Islet precursor cell (in vitro differentiated cells): ENCODE data around the gene EPGN.

Source experiments
- DNase-seq: peaks from one replicate; pipeline ENCODE4 v3.0.0-alpha.2; 2018

The EPGN gene, protein sequence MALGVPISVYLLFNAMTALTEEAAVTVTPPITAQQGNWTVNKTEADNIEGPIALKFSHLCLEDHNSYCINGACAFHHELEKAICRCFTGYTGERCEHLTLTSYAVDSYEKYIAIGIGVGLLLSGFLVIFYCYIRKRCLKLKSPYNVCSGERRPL

DNA sequence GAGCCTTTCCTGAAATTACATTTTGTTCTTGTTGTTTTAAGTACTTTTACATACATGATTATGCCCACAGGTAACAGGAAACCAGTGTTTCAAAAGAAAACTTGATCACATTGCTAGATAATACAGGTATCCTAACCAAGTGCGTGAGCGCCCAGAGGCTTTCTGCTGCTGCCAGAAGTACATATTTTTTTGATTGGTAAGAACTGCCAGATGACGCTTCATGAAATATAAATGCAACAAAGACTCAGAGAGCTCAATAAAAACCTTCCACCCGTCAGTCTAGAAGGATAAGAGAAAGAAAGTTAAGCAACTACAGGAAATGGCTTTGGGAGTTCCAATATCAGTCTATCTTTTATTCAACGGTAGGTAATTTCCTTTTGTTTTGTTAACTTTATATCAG, at the start of gene EPGN:
TSS of gene EPGN (plus strand) at position 256 of the 400 bp plus-strand sequence. CDS start at position 320, 64 bp downstream.
- DNase-seq, result no peak

DNA sequence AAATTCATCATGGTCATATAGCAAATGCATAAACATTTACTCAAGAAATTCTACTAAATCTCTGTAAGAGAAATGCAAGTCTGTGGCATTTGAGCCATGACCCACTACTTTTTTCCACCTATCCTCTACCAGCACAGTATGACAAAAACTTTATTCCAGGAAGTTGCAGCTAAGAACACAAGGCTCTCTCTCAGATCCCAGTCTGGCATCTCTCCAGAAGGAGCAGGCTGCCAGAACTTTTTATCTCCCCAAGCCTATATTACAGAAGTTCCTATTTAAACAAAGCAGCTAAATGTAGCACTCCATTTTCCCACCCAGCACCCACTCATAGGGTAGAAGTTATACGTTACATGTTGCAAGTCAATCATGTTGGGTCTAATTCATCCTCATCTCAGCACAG, 49.3 kb upstream of the EPGN start:
- no peak for DNase-seq

DNA sequence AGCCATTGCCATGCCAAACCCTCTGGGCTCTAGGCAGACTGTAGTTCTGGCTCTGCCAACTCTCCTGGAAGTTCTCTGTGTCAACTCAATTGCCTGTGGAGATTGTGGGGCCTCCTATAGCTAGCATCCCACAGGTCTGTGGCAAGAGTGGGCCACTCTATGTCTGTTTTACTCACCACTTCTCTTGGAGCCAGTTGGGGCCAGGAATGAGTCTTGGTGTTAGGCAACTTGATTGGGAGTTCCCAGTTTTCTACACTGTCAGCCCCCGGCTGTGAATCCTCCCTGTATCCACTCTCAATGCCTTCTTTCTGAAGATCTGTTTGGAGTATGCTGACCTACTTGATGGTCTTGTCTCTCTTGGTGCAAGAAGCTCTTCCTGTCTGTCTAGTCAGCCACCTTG, 48.2 kb upstream of the EPGN start:
- no peak for DNase-seq

DNA sequence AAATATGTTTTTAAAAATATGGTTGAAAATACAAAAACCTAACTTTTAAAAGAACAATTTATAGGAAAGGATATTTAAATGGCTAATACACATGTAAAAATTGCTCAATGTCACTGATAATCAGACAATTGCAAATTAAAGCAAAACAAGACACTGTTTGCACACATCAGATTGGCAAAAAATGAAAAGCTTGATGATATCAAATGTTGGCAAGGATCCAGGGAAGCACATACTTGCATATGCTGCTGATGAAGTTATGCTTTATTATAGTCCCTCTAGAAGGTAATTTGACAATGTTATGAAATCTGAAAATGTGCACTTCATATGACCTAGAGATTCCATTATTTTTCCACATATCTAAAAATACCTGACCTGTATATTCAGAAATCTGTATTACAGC, 45.7 kb upstream of the EPGN start:
- no peak for DNase-seq

DNA sequence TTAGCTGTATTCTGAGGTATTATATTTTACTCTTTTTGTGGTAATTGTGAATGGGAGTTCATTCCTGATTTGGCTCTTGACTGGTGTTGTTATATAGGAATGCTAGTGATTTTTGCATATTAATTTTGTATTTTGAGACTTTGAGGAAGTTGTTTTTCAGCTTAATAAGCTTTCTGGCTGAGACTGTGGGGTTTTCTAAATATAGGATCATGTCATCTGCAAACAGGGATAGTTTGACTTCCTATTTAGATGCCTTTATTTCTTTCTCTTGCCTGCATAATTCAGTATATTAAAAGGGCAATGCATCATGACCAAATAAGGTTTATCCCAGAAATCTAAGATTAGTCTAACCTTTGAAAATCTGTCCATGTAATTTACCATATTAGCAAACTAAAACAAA, 44.7 kb upstream of the EPGN start:
- DNase-seq, result no peak

DNA sequence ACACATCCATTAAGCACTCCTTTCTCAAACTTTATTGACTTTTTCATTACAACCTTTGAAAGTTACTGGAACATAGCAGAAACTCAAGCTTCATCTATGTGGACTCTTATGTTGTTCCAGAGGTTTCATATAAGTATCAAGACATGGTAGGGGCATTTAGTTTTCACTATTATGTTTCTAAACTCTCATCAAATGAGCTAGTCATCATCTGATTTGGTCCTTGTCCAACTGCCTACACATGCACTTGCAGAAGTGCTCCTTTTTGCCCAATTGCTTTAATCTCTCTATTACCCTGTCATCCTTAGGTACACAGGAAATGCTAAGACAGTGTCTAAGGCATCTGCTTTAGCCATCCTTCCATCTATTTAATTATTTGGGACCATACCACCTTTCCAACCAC, 42.2 kb upstream of the EPGN start:
- DNase-seq, result no peak

DNA sequence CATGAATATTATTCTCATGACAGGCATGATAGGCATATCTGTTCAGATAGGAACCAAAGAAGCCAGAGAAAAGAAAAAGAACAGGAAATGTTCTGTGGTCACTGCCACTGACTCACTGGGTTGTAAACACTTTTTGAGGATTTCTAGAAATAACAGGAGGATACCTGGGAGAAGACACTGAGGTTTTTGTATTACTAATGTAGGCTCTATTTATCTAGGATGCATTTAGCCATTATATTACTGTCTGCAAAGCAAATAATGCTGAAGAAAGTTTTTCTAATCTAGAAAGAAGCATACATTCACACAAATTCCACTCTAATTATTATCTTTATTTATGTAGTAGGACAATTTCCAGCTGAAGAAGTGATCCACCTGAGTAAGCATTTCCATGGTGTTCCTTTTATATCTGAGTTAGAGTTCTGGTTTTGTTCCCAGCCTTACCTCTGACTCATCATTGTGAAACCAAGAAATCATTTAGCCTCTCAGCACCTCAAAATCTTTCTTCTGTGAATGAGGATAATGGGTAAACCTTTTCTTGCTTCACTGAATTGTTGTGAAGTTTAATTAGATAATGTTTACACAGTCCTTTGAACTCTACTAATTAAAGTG, 40.2 kb upstream of the EPGN start:
- no peak for DNase-seq

DNA sequence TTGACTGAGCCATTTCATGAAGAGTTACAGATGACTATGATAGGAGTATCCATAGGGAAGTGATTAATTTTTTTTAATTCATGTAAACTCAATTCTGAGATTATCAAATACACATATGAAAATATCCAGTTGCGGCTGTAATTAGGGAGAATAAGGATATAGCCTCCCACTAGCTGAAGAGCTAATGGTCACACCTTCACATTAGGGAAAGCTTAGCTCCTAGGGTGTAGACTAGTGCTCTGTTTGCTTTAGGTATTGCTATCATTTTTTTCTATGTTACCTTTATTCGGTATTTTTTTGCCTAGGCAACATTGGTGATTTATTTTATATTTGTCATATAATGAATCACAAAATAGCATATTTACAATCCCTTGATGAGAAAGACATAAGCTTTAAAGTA, 39.6 kb upstream of the EPGN start:
- no peak for DNase-seq

DNA sequence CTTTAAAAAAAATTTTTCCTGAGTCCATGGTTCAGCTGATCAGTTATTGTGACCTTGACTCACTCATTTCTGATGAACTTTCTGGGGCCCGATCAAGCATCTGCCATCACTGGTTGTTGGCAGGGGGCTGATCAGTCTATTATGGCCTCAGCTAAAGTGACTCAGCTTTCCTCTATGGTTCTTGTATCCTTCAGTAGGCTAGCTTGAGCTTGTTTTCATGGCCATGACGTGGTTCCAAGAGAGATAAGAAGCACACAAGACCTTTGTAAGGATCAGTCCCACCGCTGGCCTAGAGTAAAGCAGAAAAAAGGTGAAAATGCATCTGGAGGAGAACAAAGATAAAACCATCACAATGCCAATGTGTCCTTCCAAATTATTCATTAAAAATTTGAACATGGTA, 29.8 kb upstream of the EPGN start:
- DNase-seq, result no peak

DNA sequence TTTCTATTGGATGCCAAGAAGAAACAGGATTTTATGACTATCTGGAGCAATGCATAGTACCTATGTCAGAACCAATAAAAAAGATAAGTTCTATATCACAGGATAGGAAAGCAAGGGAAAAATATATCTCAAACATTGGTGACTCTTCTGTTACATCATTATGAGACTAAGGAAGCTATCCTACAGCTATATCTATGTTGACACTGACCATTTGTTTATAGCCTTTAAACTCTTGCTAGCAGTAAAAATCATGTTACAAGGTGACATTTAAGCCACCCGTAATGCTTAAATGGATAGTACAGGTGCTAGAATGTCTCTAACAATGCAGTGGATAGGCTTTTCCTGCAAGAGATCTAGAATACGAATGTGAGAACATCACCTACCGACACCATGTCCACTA, 28.6 kb upstream of the EPGN start:
- DNase-seq, result no peak

DNA sequence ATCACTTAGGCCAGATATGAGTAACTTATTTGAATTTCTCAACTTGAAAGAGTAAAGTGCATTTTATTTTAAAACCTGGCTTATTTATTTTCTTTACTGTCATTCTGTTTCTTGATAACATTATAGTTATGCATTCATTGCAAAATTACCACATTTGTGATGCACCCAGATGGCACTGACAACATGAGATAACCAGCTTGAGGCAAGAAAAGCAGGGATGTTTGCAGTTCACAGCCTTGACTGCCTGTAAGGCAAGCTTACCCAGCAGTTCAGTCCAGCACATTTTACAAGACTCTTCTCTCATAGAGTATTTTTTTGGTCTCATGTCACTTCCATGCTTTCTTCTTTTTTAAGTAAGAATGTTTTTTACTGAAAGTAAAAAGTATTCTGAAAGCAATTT, 25.3 kb upstream of the EPGN start:
- DNase-seq, result no peak

DNA sequence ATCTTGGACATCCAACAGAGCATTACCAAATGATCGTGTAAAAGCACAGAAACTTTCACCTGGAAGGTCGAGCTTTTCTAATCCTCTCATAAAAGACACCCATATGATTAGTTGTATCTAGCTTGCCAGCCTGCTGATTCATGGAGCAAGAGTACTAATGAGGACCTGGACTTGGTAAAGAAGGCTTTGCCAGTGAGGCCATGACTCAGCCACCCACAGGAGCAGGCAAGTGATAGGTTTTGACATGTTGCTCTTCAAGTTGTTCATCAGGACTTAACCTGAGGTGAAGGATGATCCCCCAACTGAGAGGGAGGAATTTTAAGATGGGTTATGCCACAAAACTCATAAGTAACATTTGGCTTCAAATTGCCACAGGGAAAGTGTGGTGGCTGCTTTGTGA, 24.7 kb upstream of the EPGN start:
- no peak for DNase-seq

DNA sequence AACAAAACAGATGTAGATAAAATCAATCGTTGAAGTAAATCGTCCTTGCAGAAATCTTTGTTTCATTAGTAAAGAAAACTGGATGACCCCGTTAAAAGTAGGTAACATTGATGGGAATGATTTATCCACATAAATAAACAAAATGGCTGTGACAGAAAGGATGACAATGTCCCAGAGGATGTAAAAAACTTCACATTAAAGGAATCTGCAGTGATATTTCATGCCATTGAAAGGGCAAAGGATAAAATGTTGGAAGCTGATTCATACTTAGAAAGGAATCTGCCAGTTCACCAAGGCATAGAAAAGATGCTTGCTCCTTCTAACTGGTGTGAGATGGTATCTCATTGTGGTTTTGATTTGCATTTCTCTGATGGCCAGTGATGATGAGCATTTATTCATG, 24.2 kb upstream of the EPGN start:
- DNase-seq, result no peak

DNA sequence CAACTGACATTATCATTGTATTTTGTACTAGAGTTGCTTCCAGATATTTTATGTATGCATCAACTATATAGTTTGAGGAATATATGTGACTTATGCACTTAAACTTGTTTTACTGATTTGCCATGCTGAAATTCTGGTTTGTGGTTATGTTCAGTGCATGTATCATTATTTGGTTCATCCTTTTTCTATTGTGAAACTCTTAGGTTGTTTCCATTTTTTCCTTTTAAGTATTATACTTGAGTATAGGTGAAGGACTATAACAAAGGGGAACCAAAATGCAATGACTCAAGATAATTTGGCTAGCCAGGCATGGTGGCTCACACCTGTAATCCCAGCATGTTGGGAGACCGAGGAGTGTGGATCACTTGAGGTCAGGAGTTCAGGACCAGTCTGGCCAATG, 21.1 kb upstream of the EPGN start:
- no peak for DNase-seq

DNA sequence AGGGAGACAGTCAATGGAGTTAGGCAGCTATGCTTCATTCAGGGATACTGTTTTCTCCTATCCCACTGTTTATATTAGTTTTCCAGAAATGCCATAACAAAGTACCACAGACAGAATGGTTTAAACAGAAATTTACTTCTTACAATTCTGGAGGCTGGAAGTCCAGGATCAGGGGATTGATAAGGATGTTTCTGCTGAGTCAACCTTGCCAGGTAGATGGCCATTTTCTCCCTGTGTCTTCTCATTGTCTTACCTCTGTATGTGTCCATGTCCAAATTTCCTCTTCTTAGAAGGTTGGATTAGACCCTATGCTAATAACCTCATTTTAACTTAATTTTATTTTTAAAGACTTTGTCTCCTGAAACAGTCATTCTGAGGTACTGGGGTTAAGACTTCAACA, 20.5 kb upstream of the EPGN start:
- no peak for DNase-seq

DNA sequence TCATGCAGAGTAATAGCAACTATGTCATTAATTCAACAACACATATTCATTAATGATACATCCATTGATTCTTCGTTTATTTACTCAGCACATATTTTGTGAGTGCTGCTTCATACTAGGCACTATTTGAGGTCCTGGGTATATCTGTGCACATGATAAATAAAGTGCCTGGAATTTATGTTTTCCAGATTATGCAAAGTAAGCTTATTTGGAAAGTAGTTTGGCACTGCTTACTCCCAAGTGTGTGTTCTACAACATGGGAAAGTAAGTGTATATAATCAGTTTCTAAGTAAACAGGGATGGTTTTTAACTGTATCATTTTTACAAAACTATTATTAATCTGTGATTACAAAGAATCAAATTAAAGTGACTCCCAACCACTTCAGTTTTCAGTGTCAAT, 16.8 kb upstream of the EPGN start:
- DNase-seq, result no peak

DNA sequence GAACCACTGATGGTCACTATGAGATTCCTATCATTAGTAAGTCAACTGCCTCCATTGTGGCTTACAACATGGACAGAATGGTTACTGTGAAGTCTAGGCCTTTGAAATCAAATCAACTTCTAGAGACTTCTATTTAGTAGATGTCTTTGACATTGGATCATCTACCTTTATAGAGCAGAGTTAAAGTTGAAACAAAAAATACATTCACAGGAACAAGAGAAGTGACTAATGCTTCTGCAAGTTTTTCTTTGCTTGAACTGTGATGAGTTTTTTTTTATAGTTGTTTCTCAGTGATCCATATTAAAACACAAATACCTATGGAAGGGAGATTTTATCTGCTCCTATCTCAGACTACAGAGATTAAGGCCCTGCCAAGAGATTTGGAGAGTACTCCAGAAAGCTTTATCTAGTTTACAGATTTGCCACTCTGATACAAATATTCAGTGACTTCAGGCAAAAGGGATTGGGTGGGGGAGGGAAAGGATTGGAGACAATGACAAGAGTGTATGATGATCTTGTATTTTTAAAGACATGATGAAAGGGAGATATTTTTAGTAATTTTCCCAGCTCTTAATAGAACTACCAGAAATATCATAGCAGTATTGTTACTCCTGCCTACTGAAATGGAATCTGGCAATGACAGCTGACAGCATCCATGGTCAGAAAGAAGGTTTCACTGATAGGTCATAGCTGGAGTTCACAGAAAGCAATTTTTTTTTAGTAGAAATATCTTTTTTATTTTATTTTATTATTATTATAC, 16.0 kb upstream of the EPGN start:
- no peak for DNase-seq

DNA sequence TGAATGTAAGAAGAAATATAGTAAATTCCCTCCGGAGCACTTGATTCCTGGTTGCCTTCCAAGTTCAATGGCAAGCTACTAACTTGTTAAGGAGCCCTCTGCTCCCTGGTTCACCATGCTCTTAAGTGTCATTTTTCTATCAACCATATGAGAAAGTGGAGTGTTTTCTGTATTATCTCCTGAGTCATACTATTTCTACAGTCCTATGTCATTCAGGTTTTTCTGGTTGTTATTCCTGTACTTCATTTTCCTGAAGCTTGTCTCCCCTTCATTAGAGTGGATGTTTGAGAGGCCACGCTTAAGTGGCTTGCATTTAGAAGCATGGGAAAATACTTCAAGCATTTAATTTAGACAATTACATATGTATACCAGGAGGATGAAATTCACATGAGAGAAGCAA, 14.7 kb upstream of the EPGN start:
- no peak for DNase-seq

DNA sequence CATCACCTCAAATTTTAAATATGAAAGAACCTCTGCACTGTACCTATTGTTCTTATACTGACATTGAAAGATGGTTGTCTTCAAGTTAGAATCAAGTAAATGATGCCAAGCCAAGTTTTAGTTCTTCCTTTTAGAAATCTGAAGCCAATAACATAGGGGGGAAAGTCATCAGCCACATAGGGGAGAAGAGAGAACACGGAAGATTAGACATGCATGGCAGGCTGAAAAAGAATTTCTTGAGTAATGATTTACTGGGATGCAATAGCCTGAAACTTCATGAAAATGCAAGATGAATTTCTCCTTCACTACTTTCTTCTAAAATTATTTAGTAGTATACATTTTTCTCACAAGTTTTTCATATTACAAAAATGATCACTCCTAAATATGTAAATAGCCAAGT, 13.6 kb upstream of the EPGN start:
- DNase-seq, result no peak

DNA sequence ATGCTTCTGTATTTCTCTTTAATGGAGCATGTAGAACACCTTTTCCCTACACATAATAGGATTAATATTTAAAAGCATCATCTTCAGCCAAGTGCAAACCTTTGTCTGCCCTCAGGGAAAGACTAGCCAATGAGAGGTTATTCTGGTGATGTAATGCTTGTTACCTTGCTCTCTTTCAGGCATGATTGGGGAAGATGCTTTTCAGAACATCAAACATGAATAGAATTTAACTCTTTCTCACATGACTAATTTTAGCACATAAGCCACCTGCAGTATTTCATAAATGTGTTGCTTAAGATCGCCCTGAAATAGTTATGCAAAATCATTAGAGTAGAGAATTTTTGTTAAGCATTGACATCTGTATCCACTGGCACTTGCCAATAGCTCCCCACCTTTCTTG, 10.7 kb upstream of the EPGN start:
- DNase-seq, result no peak

DNA sequence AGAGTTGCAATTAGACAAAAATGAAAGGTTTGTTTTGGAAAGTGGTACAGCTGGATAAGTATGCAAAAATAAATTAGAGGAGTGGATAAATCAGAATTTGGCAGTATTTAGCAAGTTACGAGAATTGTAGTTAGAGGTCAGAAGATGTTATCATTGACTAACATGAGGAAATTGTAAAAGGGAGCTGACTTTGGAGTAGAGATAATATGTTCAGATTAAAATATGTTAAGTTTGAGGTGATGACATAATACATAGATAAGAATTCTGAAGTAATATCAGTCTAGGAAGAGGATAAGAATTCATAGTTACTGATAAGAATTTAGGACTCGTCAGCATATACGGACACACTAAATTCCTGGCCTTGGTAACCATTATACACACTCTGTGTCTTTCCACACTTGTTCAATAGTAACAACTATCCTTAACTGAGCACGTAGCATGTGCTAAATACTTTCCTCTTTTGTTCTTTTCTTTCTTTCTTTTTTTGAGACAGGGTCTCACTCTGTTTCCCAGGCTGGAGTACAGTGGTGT, 4.1 kb upstream of the EPGN start:
- DNase-seq, result no peak

DNA sequence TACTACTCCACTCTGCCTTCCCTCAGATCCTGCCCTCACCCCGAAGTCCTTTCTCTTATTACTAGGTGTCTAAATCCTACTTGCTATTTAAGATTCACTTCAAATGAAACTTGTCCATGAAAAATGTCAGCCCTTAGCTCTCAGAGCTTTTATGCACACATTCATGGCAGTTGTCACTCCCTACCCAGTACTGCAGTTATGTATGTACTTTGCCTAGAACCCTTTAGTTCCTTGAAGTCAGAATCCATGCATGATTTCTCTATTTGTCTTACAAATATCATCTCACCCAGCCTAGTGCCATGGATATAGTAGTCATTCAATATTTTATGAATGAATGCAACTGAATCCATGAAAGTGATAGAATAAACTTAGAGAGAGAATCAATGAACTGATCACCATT, 3.3 kb upstream of the EPGN start:
- DNase-seq, result no peak

DNA sequence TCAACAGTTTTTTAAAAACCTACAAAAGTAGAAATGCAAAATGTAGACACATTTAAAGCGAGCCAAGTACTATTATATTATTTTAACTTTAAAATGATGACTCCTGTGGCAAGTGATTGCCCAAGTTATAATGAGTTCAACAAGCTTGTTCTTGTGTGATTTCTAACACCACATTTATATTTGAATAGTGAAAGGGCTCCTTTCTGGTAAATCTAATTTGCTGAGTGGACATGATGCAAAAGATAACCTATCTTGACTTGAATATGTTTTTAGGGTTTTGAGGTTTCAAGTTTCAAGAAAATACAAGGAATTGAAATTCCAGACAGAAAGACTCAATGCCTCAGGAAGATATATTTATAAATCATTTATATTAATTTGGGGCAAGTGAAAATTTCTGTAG, 1.1 kb upstream of the EPGN start:
- DNase-seq, result no peak

DNA sequence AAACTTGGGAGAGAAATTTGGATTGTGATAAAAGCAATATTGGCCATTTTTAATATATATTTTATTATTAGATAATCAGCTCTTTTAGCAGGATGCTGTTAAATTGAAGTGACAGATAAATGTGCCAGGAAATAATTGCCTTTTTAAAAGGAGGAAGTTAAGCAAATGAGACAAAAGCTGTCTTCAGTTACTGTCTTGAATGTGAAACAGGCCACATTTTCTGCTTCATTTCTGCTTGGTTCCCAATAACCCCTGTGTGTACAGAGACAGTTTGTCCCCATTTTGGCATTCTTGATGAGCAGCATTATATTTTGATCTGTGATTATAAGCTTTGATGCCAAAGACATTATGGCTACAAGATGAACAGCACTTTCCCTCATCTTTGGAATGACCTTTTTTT, 953 bp downstream of the EPGN start:
- DNase-seq, result no peak
